Epithelial cell of esophagus (primary cell): ENCODE measurements around the gene STOML3.
A peak's percentile ranks its signal among the peaks of the same experiment; 100 is the strongest.

Source experiments
- DNase-seq: peaks from one replicate; pipeline ENCODE4 v3.0.0; 2010; ENCODE audit warnings: low read depth
- H3K4me3 ChIP-seq: 2 replicates; pipeline ENCODE4 v1.5.1; 2011; ENCODE audit warnings: mild to moderate bottlenecking, low read length, control low read depth
- TF ChIP-seq, protein P1 (sequence below): IDR thresholded peaks from 2 replicates; pipeline ENCODE4 v1.5.1; 2011; ENCODE audit warnings: low read depth, mild to moderate bottlenecking, low read length, control low read depth, inconsistent platforms; ENCODE audit not compliant: insufficient read depth; ENCODE audit errors: missing control alignments

STOML3 gene

DNA sequence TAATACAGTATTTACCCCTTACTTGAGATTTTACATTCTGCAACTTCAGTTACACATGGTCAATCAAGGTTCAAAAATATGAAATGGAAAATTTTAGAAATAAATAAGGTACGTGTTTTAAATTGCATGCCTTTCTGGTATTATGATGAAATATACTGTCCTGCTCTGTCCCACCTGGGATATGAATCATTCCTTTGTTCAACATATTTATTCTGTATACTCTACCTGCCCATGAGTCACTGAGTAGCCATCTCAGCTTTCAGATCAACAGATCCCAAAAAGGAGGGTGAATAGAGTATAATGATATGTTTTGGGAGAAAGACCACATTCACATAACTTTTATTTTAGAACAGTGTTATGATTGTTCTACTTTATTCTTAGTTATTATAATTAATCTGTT is 37.8 kb downstream of the STOML3 start:
- DNase-seq = peak; percentile 87
- TF ChIP-seq, protein P1, sequence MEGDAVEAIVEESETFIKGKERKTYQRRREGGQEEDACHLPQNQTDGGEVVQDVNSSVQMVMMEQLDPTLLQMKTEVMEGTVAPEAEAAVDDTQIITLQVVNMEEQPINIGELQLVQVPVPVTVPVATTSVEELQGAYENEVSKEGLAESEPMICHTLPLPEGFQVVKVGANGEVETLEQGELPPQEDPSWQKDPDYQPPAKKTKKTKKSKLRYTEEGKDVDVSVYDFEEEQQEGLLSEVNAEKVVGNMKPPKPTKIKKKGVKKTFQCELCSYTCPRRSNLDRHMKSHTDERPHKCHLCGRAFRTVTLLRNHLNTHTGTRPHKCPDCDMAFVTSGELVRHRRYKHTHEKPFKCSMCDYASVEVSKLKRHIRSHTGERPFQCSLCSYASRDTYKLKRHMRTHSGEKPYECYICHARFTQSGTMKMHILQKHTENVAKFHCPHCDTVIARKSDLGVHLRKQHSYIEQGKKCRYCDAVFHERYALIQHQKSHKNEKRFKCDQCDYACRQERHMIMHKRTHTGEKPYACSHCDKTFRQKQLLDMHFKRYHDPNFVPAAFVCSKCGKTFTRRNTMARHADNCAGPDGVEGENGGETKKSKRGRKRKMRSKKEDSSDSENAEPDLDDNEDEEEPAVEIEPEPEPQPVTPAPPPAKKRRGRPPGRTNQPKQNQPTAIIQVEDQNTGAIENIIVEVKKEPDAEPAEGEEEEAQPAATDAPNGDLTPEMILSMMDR = no peak
- no peak overlapping the region for H3K4me3 ChIP-seq

DNA sequence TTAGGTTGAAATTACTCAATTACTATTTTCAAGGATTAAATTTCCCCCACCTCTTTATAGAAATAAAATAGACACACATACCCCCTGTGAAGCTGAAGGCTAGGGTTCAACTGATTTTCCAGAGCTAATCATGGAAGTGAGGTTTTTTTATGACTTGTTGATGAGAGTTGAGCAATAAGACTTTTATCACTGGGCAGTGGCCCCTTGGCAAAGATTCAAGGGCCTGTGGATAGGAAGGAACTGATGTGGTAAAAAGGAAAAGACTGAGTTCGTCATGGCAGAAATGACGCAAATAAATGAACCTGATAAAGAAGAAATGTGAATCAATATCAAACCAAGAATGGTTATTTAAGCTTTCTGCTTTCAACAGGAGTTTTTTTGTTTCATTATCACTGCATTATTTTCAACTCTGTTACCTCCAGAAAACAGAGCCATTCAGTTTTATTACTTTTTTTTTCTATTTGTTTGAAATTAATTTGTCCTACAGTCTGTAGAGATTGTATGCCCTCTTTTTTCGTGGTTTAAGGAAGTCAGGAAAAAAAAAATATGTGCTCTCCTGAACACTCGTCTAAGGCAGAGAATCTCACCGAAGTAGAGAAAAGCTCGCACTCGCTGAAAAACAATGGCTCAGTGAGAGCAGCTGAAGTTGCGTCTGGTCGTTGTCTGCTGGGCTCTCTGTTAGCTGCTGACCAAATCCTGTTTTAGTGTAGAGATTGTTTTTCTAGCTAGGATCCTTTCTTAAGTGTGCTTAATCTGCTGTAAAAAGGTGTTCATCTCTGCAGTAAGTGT is 38.9 kb downstream of the STOML3 start:
- H3K4me3 ChIP-seq = no peak overlapping the region
- DNase-seq = peak; percentile 53
- TF ChIP-seq, protein P1 = no peak

- no peak for DNase-seq
- TF ChIP-seq, protein P1 = no peak
- H3K4me3 ChIP-seq = no peak overlapping the region
Measured at GRCh38 chr13:38950987-38951386, 39.6 kb downstream of the STOML3 start.

GRCh38 chr13:38947054-38947453 is 43.6 kb downstream of the STOML3 start:
- no peak overlapping the region for H3K4me3 ChIP-seq
- TF ChIP-seq, protein P1 = no peak
- peak; percentile 43 for DNase-seq

DNA sequence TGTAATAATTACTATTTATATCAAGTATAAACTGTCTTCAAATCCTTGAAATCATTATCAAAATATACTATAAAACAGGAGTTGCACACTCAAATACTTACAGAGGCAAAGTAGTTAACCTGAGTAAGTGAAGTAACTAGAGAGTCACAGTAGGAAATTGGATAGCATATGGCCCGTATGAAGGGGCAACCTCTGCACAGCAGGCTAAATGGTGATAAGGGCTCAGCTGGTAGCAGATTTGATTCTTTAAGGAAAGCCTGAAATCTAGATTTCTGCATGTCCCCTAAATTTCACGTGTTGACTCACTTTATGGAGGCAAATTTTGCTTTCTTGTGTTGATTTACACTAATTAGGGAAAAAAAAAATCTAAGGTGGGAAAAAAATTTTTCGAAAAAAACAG is 46.4 kb downstream of the STOML3 start:
- no peak for DNase-seq
- TF ChIP-seq, protein P1 = no peak
- no peak overlapping the region for H3K4me3 ChIP-seq

DNA sequence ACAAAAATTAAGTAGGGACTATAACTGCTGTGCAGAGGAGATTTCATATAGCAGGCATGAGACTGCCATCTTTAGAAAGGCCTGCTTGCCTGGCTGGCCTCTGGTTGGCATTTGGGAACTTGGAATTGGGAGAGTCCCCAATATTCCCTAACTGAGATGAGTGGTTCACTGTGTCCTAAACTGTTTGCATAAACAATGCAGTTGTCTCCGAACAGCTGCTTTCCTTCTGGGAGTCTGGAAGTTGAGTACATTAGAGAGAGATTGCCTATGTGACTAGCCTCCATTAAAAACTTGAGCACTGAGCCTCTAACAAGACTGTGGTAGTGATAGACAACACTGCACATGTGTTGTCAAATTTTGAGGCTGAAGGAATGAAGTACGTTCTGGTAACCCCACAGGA is 47.4 kb downstream of the STOML3 start:
- no peak for DNase-seq
- TF ChIP-seq, protein P1 = no peak
- H3K4me3 ChIP-seq = no peak overlapping the region
